ENCODE data around the gene NKX1-1.

NKX1-1 gene

DNA sequence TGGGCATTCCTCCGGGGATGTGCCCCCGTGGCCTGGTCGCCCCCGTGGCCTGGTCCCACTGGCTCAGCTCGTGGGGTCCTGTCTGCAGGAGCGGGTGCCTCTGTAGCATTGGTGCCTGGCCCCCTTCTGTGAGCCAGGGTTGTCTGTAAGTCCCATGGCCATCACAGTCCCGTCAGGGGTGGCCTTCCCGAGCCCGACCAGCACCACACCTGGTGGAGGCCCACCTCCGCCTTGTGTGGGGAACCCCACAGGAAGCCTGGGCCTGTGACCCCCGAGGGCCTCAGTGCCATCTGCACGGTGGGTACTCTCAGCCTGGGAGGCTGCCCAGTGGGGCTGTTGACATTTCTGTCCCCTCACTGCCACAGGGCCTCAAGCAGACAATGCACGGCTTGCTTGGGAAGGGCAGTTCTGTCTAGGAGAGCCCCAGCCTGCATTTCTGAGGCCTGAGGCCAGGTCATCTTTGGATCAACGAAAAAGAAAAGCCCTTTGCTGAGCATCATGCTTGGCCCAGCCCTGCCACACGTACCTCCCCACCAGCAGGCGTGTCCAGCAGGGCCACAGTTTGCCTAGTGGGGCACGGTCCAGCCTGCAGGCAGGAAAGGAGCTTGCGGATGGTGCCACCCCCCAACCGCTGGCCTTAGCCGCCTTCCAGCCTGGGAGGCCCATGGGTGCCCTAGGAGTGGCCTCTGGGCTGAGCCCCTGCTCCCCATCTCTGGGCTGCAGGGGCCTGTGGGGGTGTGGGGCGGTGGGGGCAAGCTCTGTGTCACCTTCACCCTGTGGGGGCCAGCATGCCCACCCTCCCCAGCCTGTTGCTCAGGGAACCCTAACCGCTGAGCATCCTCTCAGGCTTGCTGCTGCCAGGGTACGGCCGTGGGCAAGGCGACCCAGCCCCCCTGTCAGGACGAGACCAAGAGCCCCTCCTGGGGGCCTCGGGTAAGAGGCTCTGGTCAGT, 23.2 kb downstream of the NKX1-1 start:
- H3K18ac ChIP-seq (ENCODE audit: low read depth in 1 of 2, low read length in 2 of 2), result no peak overlapping the region
- H3K4me3 ChIP-seq (ENCODE audit: insufficient read depth in 1 of 2, low read depth in 1 of 2, low read length in 2 of 2), result no peak overlapping the region
- DNase-seq, result no peak
- no peak overlapping the region for H2BK15ac ChIP-seq (ENCODE audit: low read depth, poor library complexity, severe bottlenecking)
- no peak overlapping the region for H3K23ac ChIP-seq (ENCODE audit: low read length in 2 of 2)
- no peaks in the 10 kb centered on the region for H3K4me1 ChIP-seq (ENCODE audit: control insufficient read depth, insufficient read depth, low read depth, low read length)
- no peak overlapping the region for H2BK120ac ChIP-seq (ENCODE audit: low read depth, low read length)
- H2BK5ac ChIP-seq (ENCODE audit: low read depth, low read length, poor library complexity, severe bottlenecking), result no peak overlapping the region
- peaks cover 6% of the 10 kb centered on the region for H3K9me3 ChIP-seq (ENCODE audit: control insufficient read depth, low read length)
- no peaks in the 10 kb centered on the region for H3K79me1 ChIP-seq (replicated peaks; ENCODE audit: low read length, poor library complexity, severe bottlenecking)
- H3K4me2 ChIP-seq (ENCODE audit: low read length, poor library complexity, severe bottlenecking), result no peak overlapping the region
- no peak overlapping the region for H3K14ac ChIP-seq (ENCODE audit: low read length in 2 of 2)
- no peak overlapping the region for H3K4ac ChIP-seq (ENCODE audit: low read depth in 1 of 2, low read length in 2 of 2)
- H3K27ac ChIP-seq (ENCODE audit: low read length, poor library complexity, severe bottlenecking), result no peak overlapping the region
- H3K36me3 ChIP-seq (ENCODE audit: control insufficient read depth in 1 of 2, insufficient read depth in 2 of 2, low read depth in 1 of 2, low read length in 2 of 2), result peaks cover 45 to 67% of the 10 kb centered on the region in 2 experiments
- no peak overlapping the region for H4K91ac ChIP-seq (ENCODE audit: low read length)
- H4K8ac ChIP-seq (ENCODE audit: low read length), result no peak overlapping the region
- H3K9ac ChIP-seq (ENCODE audit: low read length), result no peak overlapping the region
- no peaks in the 10 kb centered on the region for H3K27me3 ChIP-seq (ENCODE audit: control insufficient read depth in 1 of 2, insufficient read depth in 1 of 2, low read length in 2 of 2)
- H2BK12ac ChIP-seq (ENCODE audit: low read length in 2 of 2), result no peak overlapping the region
- no peak overlapping the region for H2AFZ ChIP-seq (ENCODE audit: low read depth, low read length)
- 91% methylated on average over 27 of the region's 27 CpGs for WGBS
- H2AK5ac ChIP-seq (ENCODE audit: low read length, severe bottlenecking), result no peak overlapping the region

DNA sequence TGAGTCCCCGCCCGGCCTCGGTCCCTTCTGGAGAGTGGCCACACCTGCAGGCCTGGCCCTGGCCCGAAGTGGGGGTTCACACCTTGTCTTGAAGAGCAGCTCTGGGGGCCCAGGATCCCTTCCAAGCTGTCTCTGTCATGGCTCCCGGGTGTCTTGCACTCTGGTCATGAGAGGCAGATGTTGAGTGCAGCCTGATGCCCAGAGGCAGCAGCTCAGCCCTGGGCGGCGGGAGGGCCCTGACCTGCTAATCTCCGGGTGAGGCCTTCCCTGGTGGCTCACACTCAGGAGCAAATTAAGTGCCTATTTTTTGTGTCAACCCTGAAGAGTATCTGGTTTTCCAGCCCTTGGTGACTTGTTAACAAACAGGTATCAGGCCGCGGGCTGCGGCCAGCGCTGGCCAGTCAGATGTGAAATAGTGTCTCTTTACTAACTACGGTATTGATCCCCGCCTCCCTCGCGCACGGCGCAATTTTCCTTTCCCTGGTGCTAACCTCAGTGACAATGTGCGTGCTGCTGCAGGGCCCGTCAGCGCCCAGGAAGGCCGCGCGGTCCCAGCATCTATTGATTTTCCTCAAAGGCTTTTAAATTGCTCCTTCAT, 24.2 kb downstream of the NKX1-1 start:
- H3K18ac ChIP-seq (ENCODE audit: low read depth in 1 of 2, low read length in 2 of 2), result no peak overlapping the region
- H3K36me3 ChIP-seq (ENCODE audit: control insufficient read depth in 1 of 2, insufficient read depth in 2 of 2, low read depth in 1 of 2, low read length in 2 of 2), result peaks cover 35 to 77% of the 10 kb centered on the region in 2 experiments
- no peak overlapping the region for H3K4ac ChIP-seq (ENCODE audit: low read depth in 1 of 2, low read length in 2 of 2)
- 97% methylated on average over 24 of the region's 24 CpGs for WGBS
- no peak overlapping the region for H3K27ac ChIP-seq (ENCODE audit: low read length, poor library complexity, severe bottlenecking)
- H3K27me3 ChIP-seq (ENCODE audit: control insufficient read depth in 1 of 2, insufficient read depth in 1 of 2, low read length in 2 of 2), result no peaks in the 10 kb centered on the region
- no peak overlapping the region for H2BK5ac ChIP-seq (ENCODE audit: low read depth, low read length, poor library complexity, severe bottlenecking)
- no peak overlapping the region for H2AK5ac ChIP-seq (ENCODE audit: low read length, severe bottlenecking)
- H2AFZ ChIP-seq (ENCODE audit: low read depth, low read length), result no peak overlapping the region
- H2BK15ac ChIP-seq (ENCODE audit: low read depth, poor library complexity, severe bottlenecking), result no peak overlapping the region
- peak overlapping the region; percentile 15 for H4K91ac ChIP-seq (ENCODE audit: low read length)
- H3K4me3 ChIP-seq (ENCODE audit: insufficient read depth in 1 of 2, low read depth in 1 of 2, low read length in 2 of 2), result no peak overlapping the region
- H3K9ac ChIP-seq (ENCODE audit: low read length), result no peak overlapping the region
- no peak overlapping the region for H4K8ac ChIP-seq (ENCODE audit: low read length)
- no peak overlapping the region for H3K4me2 ChIP-seq (ENCODE audit: low read length, poor library complexity, severe bottlenecking)
- no peaks in the 10 kb centered on the region for H3K79me1 ChIP-seq (replicated peaks; ENCODE audit: low read length, poor library complexity, severe bottlenecking)
- DNase-seq, result no peak
- H3K23ac ChIP-seq (ENCODE audit: low read length in 2 of 2), result no peak overlapping the region
- H2BK12ac ChIP-seq (ENCODE audit: low read length in 2 of 2), result no peak overlapping the region
- no peaks in the 10 kb centered on the region for H3K4me1 ChIP-seq (ENCODE audit: control insufficient read depth, insufficient read depth, low read depth, low read length)
- no peak overlapping the region for H3K14ac ChIP-seq (ENCODE audit: low read length in 2 of 2)
- H3K9me3 ChIP-seq (ENCODE audit: control insufficient read depth, low read length), result no peaks in the 10 kb centered on the region
- H2BK120ac ChIP-seq (ENCODE audit: low read depth, low read length), result no peak overlapping the region

DNA sequence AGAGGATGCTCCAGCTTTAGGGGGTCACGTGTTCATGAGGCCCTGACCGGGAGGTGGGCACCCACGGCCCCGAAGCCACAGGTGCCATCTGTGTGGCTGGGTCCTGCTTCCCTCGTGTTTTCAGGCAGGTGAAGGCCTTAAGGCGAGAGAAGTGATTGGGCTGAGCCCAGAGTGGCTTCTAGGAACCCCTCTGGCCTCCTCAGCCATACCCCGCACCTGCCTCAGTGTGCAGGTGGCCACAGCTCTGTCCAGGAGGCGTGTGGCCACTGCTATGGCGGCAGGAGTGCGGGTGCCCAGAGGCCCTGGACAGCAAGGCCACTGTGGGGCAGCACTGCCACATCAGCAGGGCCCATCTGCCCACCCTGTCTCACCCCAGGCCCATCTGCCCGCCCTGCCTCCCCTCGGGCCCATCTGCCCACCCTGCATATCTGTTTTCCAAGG, 25.0 kb downstream of the NKX1-1 start:
- H3K27ac ChIP-seq (ENCODE audit: low read length, poor library complexity, severe bottlenecking), result no peak overlapping the region
- H3K18ac ChIP-seq (ENCODE audit: low read depth in 1 of 2, low read length in 2 of 2), result no peak overlapping the region
- no peak overlapping the region for H2AK5ac ChIP-seq (ENCODE audit: low read length, severe bottlenecking)
- no peak overlapping the region for H3K14ac ChIP-seq (ENCODE audit: low read length in 2 of 2)
- no peak overlapping the region for H2BK120ac ChIP-seq (ENCODE audit: low read depth, low read length)
- H2BK15ac ChIP-seq (ENCODE audit: low read depth, poor library complexity, severe bottlenecking), result no peak overlapping the region
- H4K91ac ChIP-seq (ENCODE audit: low read length), result no peak overlapping the region
- H3K79me1 ChIP-seq (replicated peaks; ENCODE audit: low read length, poor library complexity, severe bottlenecking), result no peaks in the 10 kb centered on the region
- no peak overlapping the region for H2BK12ac ChIP-seq (ENCODE audit: low read length in 2 of 2)
- H4K8ac ChIP-seq (ENCODE audit: low read length), result no peak overlapping the region
- H3K4me2 ChIP-seq (ENCODE audit: low read length, poor library complexity, severe bottlenecking), result no peak overlapping the region
- no peak overlapping the region for H3K4ac ChIP-seq (ENCODE audit: low read depth in 1 of 2, low read length in 2 of 2)
- H3K27me3 ChIP-seq (ENCODE audit: control insufficient read depth in 1 of 2, insufficient read depth in 1 of 2, low read length in 2 of 2), result no peaks in the 10 kb centered on the region
- H3K9ac ChIP-seq (ENCODE audit: low read length), result no peak overlapping the region
- H3K4me3 ChIP-seq (ENCODE audit: insufficient read depth in 1 of 2, low read depth in 1 of 2, low read length in 2 of 2), result no peak overlapping the region
- no peaks in the 10 kb centered on the region for H3K4me1 ChIP-seq (ENCODE audit: control insufficient read depth, insufficient read depth, low read depth, low read length)
- H3K9me3 ChIP-seq (ENCODE audit: control insufficient read depth, low read length), result no peaks in the 10 kb centered on the region
- peaks cover 26 to 79% of the 10 kb centered on the region in 2 experiments for H3K36me3 ChIP-seq (ENCODE audit: control insufficient read depth in 1 of 2, insufficient read depth in 2 of 2, low read depth in 1 of 2, low read length in 2 of 2)
- no peak overlapping the region for H2AFZ ChIP-seq (ENCODE audit: low read depth, low read length)
- DNase-seq, result no peak
- no peak overlapping the region for H3K23ac ChIP-seq (ENCODE audit: low read length in 2 of 2)
- WGBS, result 95% methylated on average over 12 of the region's 12 CpGs
- H2BK5ac ChIP-seq (ENCODE audit: low read depth, low read length, poor library complexity, severe bottlenecking), result no peak overlapping the region

DNA sequence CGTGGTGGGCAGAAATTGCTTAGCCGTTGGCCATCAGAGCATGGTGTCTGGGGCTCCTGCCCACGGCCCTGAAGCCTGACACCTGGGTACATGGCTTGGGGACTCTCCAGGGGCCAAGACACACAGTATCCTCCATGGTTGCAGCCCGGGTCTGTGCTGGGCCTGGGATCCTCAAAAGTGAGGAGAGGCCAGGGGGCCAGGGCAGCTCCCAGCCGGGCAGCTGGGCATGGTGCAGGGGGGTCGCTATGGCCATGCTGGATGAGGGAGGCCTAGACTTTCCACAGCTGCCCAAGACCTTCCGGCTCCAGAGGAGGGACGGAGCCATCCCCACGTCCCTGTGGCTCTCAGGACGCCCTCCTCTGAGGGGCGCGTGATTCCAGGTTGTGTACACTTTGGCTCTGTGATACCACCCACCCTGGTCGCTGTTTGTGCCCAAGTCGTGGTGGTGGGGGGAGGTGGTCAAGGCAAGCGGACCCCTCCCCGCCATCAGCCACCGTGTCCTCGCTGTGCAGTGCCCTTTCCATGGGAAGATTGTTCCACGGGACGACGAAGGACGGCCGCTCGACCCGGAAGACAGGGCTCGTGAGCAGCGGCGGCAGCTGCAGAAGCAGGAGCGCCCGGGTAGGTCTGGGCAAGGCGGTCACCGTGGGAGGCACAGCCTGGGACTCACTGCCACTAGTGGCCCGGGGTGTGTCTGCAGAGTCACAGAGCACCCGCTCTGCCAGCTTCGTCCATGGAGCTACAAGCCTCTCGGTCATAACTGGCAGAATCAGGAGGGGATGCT, 25.7 kb downstream of the NKX1-1 start:
- H3K14ac ChIP-seq (ENCODE audit: low read length in 2 of 2), result no peak overlapping the region
- no peak overlapping the region for H2BK5ac ChIP-seq (ENCODE audit: low read depth, low read length, poor library complexity, severe bottlenecking)

More for the DNA sequence above, 25.7 kb downstream of the NKX1-1 start:
- no peak overlapping the region for H2AFZ ChIP-seq (ENCODE audit: low read depth, low read length)
- no peak overlapping the region for H2AK5ac ChIP-seq (ENCODE audit: low read length, severe bottlenecking)
- H3K36me3 ChIP-seq (ENCODE audit: control insufficient read depth in 1 of 2, insufficient read depth in 2 of 2, low read depth in 1 of 2, low read length in 2 of 2), result peaks cover 20 to 79% of the 10 kb centered on the region in 2 experiments
- no peak overlapping the region for H2BK12ac ChIP-seq (ENCODE audit: low read length in 2 of 2)
- H3K27ac ChIP-seq (ENCODE audit: low read length, poor library complexity, severe bottlenecking), result no peak overlapping the region
- no peak for DNase-seq
- H3K23ac ChIP-seq (ENCODE audit: low read length in 2 of 2), result no peak overlapping the region
- H3K79me1 ChIP-seq (replicated peaks; ENCODE audit: low read length, poor library complexity, severe bottlenecking), result no peaks in the 10 kb centered on the region
- H3K4me1 ChIP-seq (ENCODE audit: control insufficient read depth, insufficient read depth, low read depth, low read length), result no peaks in the 10 kb centered on the region
- peak overlapping the region in 1 of 2 experiments; percentile 10 for H3K4me3 ChIP-seq (ENCODE audit: insufficient read depth in 1 of 2, low read depth in 1 of 2, low read length in 2 of 2)
- H4K8ac ChIP-seq (ENCODE audit: low read length), result no peak overlapping the region
- no peak overlapping the region for H3K9ac ChIP-seq (ENCODE audit: low read length)
- no peaks in the 10 kb centered on the region for H3K9me3 ChIP-seq (ENCODE audit: control insufficient read depth, low read length)
- 93% methylated on average over 36 of the region's 36 CpGs for WGBS
- H4K91ac ChIP-seq (ENCODE audit: low read length), result no peak overlapping the region
- H3K4ac ChIP-seq (ENCODE audit: low read depth in 1 of 2, low read length in 2 of 2), result no peak overlapping the region
- no peak overlapping the region for H3K18ac ChIP-seq (ENCODE audit: low read depth in 1 of 2, low read length in 2 of 2)
- no peak overlapping the region for H3K4me2 ChIP-seq (ENCODE audit: low read length, poor library complexity, severe bottlenecking)
- H2BK15ac ChIP-seq (ENCODE audit: low read depth, poor library complexity, severe bottlenecking), result no peak overlapping the region
- H3K27me3 ChIP-seq (ENCODE audit: control insufficient read depth in 1 of 2, insufficient read depth in 1 of 2, low read length in 2 of 2), result no peaks in the 10 kb centered on the region
- no peak overlapping the region for H2BK120ac ChIP-seq (ENCODE audit: low read depth, low read length)

Measured in mesenchymal stem cell (in vitro differentiated cells and primary cell).